Inflammatory macrophage treated with lipopolysaccharide for 4 hours (primary cell): Measurements from ENCODE around the gene CBFA2T3.
A peak's percentile ranks its signal among the peaks of the same experiment; 100 is the strongest.

Experiments
- DNase-seq: peaks from one replicate; pipeline ENCODE4 v3.0.0-alpha.2; 2020

The CBFA2T3 gene

DNA sequence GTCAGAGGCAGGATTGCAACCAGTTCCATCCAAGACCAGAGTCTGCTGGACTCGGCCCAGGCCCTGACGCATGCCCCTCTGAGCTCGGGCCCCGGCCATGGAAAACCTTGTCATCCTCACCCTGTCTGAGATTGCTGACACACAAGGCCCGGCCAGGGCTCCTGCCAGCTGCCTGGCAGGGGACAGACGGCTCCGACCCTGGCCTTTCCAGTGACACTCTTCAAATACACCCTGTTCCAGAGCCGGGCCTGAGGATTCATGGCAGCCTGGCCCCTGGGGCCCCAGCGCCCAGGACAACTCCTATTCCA is 107.4 kb downstream of the CBFA2T3 start:
- no peak for DNase-seq

DNA sequence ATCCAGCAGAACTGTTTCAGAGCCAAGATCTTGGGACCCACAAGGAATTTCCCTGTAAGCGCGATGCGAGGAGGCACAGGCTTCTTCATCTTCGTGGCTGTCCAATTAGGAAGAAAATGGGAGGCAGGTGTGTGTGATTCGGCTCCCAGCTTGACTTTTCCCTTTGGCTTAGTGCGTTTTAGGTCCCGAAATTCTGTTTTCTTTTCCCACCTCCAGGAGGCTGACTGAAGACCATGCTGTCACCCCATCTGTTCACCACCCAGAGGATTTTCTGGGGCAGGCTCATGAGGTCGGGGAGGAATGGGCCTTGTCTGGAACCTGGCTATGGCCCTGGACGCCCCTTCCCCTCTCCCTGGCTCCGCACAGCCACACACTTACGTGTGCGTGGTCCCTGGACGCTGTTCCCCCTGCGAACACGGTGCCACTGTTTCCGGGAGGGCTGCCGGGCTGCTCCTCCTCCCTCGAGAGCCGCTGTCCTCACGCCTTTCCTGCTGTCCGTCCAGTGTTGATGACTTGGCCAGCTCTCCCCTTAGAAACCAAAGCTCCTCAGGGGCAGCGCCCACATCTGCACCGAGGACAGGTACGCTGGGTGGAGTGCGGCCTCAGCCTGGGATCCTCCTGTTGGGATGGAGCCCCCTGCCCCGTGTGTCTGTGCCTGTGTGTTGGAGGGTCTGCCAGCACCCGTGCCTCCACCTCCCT is 107.9 kb downstream of the CBFA2T3 start:
- no peak for DNase-seq

DNA sequence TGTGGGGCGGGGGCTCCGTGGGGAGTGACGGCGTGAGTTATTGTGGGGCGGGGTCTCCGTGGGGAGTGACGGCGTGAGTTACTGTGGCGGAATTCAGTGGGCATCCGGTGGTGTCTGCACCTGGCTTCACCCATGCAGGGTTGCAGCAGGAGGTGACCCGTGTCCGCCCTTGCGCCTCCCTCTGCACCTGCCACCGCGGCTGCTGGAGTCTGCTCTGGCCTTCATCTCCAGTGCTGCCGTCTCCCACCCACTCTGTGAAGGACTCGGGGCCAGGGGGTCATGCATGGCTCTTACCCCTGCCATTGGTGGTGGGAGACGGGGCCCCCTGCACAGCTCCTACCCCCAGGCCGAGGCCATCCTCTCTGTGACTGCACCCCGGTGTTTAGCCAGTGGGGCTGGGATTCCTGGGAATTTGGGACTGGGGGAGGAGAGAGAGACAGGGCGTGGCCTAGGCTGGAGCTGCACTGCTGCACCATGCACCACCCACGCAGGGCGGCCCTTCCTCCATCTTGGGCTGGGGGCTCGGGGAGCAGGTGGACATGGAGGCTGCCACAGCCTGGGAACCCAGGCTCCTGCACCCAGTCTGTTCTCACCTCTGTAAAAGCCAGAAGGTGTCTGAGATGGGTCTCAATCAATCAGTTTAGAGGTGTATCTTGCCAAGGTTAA is 109.3 kb downstream of the CBFA2T3 start:
- DNase-seq = no peak

DNA sequence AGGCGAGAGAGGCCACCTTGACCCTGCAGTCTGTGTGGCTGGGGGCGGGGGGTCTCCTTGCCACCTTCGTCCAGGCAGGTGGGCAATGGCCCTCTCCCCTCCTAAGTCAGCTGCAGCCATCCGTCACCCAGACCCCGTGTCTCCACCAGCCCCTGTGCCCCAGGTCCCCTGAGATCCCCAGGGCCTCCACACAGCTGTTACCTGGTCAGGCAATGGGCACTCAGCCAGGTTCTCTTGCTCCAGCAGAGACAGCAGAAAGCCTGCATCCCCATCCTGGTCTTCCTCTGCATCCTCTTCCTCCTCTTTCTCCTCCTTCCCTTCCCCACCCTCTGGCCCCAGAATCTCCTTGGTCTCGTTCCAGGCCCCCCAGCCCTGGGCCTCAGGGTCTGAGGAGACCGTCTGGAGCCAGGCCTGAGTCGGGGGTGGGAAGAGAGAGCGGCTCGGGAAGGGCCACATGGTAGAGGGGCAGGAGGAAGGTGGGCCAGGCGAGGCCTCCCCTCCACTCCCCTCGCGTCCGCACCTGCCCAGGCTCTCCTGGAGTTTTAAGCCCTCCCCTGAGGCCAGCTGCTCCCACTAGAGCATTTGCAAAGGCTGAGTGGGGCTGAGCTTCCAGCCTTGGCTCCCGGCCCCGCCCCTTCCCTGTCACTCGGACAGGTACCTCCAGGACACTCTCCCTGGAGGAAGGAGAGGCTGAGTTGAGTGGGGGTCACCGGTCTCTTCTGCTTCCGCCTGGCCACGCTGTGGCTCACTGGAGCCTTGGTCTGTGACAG is 110.7 kb downstream of the CBFA2T3 start, which contains the start of gene PABPN1L:
Gene PABPN1L, minus strand, starts transcription at position 510 of the 770 bp plus-strand sequence. Its CDS starts 54 bp downstream, at position 456.
- DNase-seq = no peak

DNA sequence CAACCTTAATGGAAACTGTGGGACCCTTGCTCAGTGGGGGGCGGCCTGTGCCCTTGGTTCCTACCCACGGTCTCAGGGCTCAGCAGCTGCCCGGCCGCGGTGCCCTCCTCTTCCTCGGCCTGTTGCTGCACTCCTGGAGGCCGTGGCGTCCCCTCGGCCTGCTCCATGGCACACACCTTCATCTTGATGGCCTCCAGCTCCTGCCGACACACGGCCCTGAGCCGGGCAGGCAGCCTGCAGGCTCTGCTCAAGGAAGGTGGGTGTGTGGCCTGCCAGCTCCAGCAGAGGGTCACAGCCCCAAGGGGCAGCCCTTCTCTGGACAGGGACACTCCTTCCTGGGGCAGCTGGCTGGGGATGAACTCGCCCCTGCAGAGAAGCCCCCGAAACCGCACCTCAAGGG is 111.3 kb downstream of the CBFA2T3 start:
- no peak for DNase-seq

DNA sequence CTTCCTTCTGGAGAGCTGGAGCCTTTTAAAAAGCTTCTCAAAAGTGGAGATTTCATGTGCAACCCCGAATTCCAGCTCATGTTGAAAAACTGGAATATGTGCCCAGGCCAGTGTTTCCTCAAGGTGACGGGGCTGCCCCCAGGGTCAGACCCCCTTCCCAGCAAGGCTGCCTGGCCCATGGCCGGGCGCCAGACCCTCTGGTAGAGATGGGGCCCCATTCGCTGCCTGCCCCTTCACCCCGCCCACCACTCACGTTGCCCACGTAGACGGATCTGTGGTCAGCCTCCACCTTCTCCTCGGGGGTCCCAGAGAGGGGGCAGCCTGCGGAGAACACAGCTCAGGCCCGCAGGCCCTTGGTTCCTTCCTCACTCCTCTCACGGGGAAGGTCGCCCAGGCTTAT is 111.7 kb downstream of the CBFA2T3 start:
- DNase-seq = no peak

DNA sequence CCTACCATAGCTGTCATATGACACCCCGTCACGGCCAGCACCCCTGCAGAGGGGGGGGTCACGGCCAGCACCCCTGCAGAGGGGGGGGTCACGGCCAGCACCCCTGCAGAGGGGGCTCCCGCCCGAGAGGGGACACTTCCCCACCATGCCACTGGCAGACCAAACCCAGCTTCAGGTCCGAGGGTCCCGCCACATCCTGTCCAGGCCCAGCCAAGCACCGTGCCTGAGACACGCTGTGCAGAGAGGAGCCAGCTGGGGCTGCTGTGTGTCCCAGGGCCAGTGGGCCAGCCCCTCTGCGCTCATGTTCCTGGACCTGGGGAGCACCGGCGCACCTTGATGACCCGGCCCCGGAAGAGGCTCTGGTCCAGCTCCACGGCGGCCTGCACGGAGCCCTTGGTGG is 112.5 kb downstream of the CBFA2T3 start:
- DNase-seq = no peak

DNA sequence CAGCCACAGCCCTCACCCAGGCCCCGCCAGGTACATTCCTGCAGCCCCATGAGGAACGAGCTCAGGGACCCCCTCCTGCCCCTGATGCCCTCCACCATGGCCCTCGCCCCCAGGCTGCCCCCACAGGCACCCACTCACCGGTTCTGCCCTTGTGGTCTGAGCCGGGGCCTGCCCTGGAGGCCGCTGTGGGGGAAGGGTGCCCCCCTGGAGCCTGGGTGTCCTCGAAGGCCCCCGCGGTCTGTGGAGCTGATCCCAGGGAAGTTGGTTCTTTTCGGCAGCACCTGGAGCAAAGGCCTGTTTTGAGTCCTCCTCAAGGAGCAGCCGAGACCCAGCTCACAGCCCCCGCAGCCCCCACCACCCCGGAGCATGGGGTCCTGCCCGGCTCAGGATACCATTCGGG is 112.9 kb downstream of the CBFA2T3 start:
- no peak for DNase-seq

DNA sequence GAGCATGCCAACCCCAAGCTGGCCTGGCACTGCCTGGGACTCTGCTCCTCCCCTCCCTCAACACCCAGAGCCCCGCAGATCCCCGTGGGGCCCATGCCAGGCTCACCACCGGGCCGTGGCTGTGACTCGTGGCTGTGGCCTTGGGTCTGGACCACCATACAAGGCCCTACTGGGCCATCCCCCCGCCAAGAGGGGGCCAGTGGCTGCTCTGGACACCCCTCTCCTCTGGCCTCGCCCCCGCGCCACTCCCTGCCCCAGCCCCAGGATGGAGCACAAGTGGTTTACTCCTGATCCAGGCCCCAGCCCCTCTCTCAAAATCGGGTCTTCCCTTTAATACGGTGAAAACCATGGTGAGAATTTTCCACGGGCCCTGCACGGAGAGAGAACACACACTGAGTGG is 113.6 kb downstream of the CBFA2T3 start:
- DNase-seq = no peak

DNA sequence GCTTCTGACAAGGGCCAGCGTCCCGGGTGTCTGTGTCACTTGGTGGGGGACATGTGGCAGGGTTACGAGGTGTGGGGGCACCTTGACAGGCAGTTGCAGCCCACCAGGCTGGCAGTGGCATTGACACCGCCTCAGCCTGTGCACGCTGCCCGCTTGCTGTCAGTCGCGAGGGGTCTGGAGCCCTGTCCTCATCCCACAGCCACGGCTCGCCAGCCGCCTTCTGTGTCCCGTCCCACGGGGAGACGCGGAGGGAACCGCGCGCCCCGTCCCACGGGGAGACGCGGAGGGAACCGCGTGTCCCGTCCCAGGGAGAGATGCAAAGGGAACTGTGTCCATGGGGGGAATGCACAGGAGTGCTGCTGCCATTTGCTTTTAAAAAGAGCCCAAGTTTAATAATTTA is 114.0 kb downstream of the CBFA2T3 start:
- DNase-seq = no peak

DNA sequence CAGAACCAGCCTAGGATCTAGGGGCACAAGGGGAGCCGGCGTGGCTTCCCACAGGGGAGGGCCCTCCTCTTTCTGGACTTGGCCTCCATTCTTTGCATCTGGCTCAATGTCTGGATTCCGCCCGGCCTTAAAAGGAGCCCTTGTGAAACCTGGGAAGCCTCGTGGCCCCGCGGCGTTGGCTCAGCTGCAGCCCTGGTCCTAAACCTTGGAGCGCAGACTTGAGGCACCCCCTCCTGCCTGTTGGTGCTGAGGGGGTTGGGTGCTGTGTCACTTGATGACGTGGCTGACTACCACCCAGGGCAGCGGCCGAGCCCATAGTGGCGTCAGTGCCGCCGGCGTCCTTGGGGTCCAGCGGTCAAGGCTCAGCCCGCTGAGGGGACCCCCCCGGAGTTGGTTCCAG is 115.6 kb downstream of the CBFA2T3 start:
- no peak for DNase-seq

DNA sequence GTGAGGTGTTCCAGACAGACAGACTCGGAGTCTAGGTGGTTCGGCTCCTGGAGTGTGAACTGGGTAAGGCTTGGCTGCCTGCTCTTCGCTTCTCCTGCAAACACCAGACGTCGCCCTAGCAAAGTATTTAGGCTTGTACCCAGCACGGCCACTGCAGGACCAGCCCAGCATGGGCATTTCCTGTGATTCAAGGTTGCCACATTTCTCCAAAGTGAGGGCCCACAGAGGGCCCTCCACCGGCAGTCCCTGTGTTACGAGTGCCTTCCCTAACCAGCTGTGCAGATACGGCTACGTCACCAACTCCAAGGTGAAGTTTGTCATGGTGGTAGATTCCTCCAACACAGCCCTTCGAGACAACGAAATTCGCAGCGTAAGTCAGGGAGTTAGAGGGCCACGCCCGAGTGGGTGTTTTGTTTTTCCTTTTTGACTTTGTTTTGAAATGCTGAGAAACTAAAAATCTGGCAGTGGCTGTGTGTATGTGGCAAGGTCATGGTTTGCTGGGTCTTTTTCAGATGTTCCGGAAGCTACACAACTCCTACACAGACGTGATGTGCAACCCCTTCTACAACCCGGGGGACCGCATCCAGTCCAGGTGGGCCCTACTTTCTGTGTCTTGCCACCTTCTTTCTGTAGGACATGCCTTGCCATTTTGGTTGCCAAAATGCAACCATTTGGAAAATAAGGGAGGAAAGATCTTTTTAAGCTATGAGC is 117.5 kb downstream of the CBFA2T3 start:
- DNase-seq = peak; percentile 21

DNA sequence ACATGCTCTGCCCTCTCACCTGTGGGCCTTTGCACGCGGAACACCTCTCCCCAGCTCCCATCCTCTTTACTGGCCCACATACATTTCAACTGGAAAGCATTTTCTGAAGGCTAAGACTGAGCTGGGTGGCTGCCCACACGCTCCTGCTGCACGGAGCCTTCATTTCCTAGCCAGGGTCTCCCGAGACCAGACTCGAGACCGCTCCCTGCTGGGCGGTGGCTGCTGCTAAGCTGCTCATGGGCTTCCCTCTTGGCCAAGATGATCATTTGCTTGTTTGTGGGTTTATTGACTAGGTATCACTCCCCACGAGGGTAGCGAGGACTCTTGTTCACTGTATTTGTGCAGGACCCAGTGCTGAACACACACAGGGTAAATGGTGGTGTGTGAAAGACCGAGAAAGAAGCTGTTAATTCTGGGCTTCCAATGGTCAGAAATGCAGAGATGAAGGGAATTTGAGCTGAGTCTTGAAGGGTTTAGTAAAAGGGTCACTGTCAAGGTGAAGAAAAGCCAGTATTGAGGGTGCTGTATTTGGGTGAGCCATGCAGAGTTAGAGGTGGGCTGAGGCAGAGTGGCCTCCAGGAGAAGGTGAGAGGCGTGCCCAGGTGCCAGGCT is 119.2 kb downstream of the CBFA2T3 start:
- peak; percentile 86 for DNase-seq

DNA sequence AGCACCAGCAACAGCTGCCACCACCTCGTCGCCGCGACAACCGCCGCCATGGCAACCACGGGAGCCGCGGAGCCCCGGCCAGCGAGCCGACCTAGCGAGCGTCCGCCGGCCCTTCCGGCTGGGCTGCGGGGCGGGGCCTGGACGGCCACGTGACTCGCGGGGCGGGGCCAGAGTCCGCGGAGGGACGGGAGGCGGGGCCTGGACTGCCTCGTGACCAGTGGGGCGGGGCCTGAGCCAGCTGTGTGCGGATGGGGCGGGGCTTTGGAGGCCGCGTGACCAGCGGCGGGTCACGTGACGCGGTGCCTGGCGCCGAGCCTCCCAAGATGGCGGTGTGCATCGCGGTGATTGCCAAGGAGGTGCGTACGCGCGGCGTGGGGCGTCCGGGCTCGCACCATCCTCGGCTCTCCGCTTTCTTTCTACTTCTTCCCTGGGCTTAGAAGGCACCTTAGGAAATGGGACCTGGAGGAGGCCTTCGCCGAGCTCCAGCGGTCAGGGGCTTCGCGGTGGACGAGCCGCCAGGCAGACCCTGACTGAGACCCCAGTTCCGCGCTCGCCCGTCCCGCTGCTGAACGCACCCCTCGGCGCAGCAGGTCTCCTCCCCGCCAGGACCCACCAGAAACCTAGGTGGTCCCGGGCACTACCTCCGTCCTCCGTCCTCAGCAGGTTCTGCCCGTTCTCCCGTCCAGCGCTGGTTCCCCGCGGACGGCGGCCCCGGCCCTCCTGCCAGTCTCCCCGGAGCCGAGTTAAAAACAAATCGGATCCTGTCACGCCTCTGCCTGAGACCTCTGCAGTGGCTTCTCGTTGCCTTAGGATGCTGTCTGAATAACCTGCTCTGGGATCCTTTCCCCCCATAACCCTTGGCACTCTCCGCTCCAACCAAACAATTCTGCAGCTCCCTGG is 119.9 kb downstream of the CBFA2T3 start, which contains the start of the genes GALNS and TRAPPC2L:
Gene GALNS, minus strand, starts transcription at position 120 of the 900 bp plus-strand sequence. Its CDS starts 70 bp downstream, at position 50.
Gene TRAPPC2L, plus strand, starts transcription at position 300 of the 900 bp plus-strand sequence. Its CDS starts 24 bp downstream, at position 324.
- DNase-seq = peak; percentile 98

DNA sequence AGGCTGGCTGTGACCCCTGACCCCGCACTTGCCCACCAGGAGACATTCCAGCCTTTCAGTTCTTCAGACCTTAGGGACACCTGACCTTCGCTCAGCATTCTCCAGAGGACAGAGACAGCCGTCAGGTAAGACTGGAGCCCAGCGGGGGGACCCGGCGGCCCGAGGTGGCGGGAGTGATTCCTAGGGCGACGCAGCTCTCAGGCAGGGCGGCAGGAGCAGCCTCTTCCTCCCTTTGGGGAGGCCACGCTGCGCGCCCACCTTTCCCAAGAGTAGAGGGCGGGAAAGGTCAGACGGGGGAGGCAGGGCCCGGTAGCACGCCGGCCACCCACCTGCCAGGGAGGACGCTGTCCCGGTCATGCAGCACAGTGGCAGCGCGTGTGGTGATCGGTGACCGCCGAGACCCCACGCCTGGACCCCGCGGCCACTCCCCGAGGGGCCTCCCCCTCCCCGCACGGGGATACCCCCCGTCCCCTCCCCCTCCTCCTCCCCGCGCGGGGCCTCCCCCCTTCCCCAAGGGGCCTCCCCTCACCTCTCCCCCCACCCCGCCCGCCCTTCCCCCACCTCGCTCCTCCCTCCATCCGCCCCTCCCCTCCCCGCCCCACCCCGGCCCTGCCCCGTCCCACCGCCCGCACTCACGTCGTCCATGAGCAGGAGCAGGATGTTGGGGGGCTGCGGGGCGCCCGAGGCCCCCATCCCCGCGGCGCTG is 120.7 kb downstream of the CBFA2T3 start:
- no peak for DNase-seq

DNA sequence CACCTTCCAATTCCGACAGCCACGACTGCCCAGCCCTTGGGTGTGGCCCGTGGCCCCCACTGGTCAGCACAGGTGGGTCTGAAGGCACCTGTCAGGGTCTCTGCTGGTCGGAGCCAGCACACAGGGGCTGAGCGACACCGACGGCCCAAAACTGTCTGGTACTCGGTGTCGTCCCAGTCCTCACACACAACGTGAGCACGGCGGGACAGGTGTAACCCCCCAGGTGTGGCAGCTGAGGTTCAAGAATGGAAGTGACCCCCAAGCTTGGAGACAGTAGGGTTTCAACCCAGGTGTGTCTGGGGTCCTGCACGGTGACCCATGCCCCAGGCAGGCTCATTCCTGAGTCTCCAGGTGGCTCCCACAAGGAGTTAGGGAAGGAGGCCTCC is 121.3 kb downstream of the CBFA2T3 start:
- no peak for DNase-seq

DNA sequence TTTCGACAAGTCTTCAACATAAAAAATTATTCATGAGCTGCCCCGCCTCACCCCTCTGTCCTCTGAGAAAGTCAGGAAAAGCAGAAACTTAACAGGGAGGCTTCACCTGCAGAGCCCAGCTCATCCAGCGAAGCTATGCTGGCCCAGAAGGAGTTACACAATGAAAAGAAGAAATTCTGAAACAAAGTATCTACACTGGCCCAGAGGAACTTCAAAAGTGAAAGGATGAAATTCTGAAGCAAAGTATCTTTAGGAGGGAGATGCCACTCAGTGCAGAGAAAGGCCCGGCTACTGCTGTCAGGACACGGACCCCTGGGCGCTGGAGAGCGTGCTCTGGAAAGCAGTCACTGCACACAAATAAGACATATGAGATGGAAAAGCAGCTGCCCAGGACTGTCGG is 121.8 kb downstream of the CBFA2T3 start:
- DNase-seq = peak; percentile 58

DNA sequence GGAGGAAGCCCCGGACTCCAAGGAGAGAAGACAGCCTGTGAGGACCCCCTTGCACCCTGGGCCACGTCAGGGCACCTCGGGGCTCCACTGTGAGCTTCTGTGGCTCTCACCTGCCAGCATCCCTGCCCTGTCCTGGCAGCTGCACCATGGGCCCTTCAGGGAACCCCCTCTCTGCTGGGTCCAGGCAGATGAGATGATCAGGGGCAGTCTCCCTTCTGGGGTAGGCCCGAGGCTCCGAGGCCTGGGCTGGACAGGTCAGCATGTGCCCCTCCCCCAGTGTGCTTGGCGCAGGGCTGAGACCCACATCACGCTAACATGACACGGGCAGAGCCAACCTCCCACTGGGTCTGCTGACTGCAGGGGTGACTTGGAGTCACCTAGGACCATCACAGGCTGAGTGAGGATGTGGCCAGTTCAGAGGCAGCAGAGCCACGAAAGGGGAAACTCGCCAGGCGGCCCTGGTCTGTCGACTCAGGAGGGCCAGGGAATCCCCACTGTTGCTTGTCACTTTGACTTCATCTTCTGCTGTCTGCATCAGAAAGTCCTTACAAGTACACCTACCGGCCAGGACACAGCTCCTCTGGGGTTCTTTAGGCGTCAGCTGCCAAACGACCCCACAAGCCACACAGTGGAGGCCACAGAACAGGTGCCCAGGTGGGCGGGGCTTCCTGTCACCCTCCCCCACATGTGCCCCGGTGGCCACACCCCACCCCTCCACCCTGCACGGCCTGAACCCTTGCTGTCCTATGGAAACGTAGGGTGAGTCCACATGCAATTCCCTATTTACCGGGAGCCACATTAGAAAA is 122.5 kb downstream of the CBFA2T3 start:
- peak; percentile 89 for DNase-seq

DNA sequence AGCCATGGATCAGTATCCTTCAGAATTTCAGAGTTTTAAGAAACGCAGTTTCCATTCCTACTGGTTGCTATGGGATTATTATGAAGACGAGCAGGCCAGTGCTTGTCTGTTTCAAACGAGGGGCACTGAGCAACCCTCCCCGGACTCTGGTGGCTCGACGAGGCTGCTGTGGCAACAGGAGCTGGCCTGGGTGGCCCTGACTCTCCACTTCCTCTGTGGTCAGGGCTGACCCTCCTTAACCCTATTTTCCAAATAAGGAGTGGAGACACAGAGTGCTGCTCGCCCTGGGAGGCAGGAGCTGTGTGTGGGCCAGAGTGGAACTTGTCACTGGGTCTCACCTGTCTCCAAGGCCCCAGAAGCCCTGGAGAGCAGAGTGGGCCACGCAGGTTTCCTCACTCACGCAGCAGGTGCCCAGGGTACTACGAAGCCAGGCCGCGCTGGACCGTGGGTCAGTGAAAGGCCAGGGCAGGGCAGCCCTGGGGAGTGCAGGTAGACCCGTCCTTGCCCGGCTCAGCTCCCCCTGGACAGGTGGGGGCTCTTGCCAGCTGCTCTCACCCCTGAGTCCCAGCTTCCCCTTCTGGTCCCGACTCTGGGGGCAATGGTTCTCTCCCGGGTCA is 123.6 kb downstream of the CBFA2T3 start:
- peak; percentile 73 for DNase-seq

DNA sequence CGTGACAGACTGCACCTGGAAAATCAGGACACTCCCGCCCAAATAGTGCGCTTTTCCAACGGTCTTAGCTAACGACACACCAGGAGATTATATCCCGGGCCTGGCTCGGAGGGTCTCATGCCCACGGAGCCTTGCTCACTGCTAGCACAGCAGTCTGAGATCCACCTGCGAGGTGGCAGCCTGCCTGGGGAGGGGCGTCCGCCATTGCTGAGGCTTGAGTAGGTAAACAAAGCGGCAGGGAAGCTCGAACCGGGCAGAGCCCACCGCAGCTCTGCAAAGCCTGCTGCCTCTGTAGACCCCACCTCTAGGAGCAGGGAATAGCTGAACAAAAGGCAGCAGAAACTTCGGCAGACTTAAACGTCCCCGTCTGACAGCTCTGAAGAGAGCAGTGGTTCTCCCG is 125.4 kb downstream of the CBFA2T3 start:
- no peak for DNase-seq
